GM23338 (cell line): ENCODE results near the gene AXL. TPM values are rescaled to one million over a fixed set of nuclear protein-coding genes. Genes with fewer than 3 reads are reported as not detected.

Experiments
- ATAC-seq: fragments of 200-7000 bp; cut with Tn5 transposase; 3 replicates; pipeline ENCODE4 v1.9.1; 2020
- DNase-seq: peaks from one replicate; pipeline ENCODE4 v3.0.0-alpha.2; 2015; ENCODE audit warnings: low spot score
- H2AFZ ChIP-seq: fragments of 200-600 bp; sonication (generic); 2 replicates; pipeline ENCODE4 v1.8.0; 2016; ENCODE audit warnings: antibody characterized with exemption, mild to moderate bottlenecking, moderate library complexity
- H3F3A ChIP-seq: fragments of 200-600 bp; sonication (generic); replicated peaks from 2 replicates; pipeline ENCODE4 v1.8.0; 2017; ENCODE audit warnings: antibody characterized with exemption, mixed run types, low read depth
- H3K27ac ChIP-seq: fragments of 200-600 bp; sonication (generic); 2 replicates; pipeline ENCODE4 v1.6.1; 2016; ENCODE audit warnings: low read depth
- H3K27me3 ChIP-seq: fragments of 200-600 bp; sonication (generic); 2 replicates; pipeline ENCODE4 v1.8.0; 2016; ENCODE audit warnings: mild to moderate bottlenecking, mixed run types, moderate library complexity; ENCODE audit not compliant: insufficient read depth
- H3K36me3 ChIP-seq: fragments of 200-600 bp; sonication (generic); 2 replicates; pipeline ENCODE4 v1.8.0; 2016; ENCODE audit warnings: mild to moderate bottlenecking; ENCODE audit not compliant: insufficient read depth
- H3K4me1 ChIP-seq: fragments of 200-600 bp; sonication (generic); 2 replicates; pipeline ENCODE4 v1.8.0; 2016; ENCODE audit warnings: mild to moderate bottlenecking, moderate library complexity; ENCODE audit not compliant: insufficient read depth
- H3K4me2 ChIP-seq: fragments of 200-600 bp; sonication (generic); 2 replicates; pipeline ENCODE4 v1.7.1; 2017; ENCODE audit warnings: mixed run types
- H3K4me3 ChIP-seq: fragments of 200-600 bp; sonication (generic); 2 replicates; pipeline ENCODE4 v1.6.1; 2016; ENCODE audit warnings: mixed run types
- H3K79me2 ChIP-seq: fragments of 200-600 bp; sonication (generic); replicated peaks from 2 replicates; pipeline ENCODE4 v1.8.0; 2017; ENCODE audit warnings: mild to moderate bottlenecking; ENCODE audit not compliant: insufficient read depth
- H3K9me2 ChIP-seq: fragments of 200-600 bp; sonication (generic); 2 replicates; pipeline ENCODE4 v1.8.0; 2017; ENCODE audit not compliant: insufficient read depth
- H4K20me1 ChIP-seq: fragments of 200-600 bp; sonication (generic); replicated peaks from 2 replicates; pipeline ENCODE4 v1.8.0; 2017; ENCODE audit warnings: mild to moderate bottlenecking; ENCODE audit not compliant: insufficient read depth
- H3K27ac Mint-ChIP-seq: 2 replicates; pipeline ENCODE4 v1.8.0; 2020; ENCODE audit warnings: inconsistent platforms, mild to moderate bottlenecking, moderate library complexity, mixed read lengths
- H3K27me3 Mint-ChIP-seq: 3 replicates; pipeline ENCODE4 v1.8.0; 2022; ENCODE audit warnings: low read depth, mild to moderate bottlenecking, moderate library complexity, mixed read lengths, inconsistent platforms; ENCODE audit not compliant: insufficient read depth, poor library complexity
- H3K36me3 Mint-ChIP-seq: 3 replicates; pipeline ENCODE4 v1.8.0; 2021; ENCODE audit warnings: low read depth, mild to moderate bottlenecking, inconsistent platforms, moderate library complexity, mixed read lengths
- H3K4me1 Mint-ChIP-seq: 3 replicates; pipeline ENCODE4 v1.8.0; 2020; ENCODE audit warnings: mild to moderate bottlenecking, inconsistent platforms, mixed read lengths
- H3K4me3 Mint-ChIP-seq: 3 replicates; pipeline ENCODE4 v1.8.0; 2021; ENCODE audit warnings: moderate library complexity, mild to moderate bottlenecking, inconsistent platforms, mixed read lengths
- H3K9me3 Mint-ChIP-seq: 3 replicates; pipeline ENCODE4 v1.8.0; 2020; ENCODE audit warnings: moderate library complexity, mild to moderate bottlenecking, inconsistent platforms, mixed read lengths
- CTCF ChIP-seq, 2 experiments: fragments of 200-600 bp in 1 of 2; sonication (generic) in 1 of 2; conservative IDR thresholded peaks; 2 replicates each; pipeline versions ENCODE4 v1.5.1 to v1.6.1; 2016 to 2017; ENCODE audit warnings: antibody characterized with exemption in 2 of 2, low read depth in 2 of 2, mild to moderate bottlenecking in 2 of 2, moderate library complexity in 1 of 2
- NANOG ChIP-seq: IDR thresholded peaks from 2 replicates; pipeline ENCODE4 v1.6.1; 2016; ENCODE audit warnings: antibody characterized with exemption, borderline replicate concordance
- POLR2AphosphoS5 ChIP-seq: IDR thresholded peaks from 2 replicates; pipeline ENCODE4 v1.6.1; 2016; ENCODE audit warnings: antibody characterized with exemption, low read depth
- polyA plus RNA-seq: library from polyadenylated mRNA; unstranded; fragments of >200 nt; fragmentation: Nextera tagmentation; extraction: Ambion mirVana; gene quantifications from 2 replicates; pipeline ENCODE4 v1.2.1, GENCODE V29; 2016
- total RNA-seq: library from RNA; depleted of rRNA; stranded (reverse); fragments of >200 nt; shearing (Covaris generic); gene quantifications from 2 replicates; pipeline ENCODE4 v1.2.3, GENCODE V29; 2014
- TF ChIP-seq, protein P1 (sequence below): fragments of 250-450 bp; sonication (Bioruptor Pico); IDR thresholded peaks from 2 replicates; pipeline ENCODE4 v1.5.0; 2020; ENCODE audit warnings: mild to moderate bottlenecking, moderate library complexity
- TF ChIP-seq, protein P2 (sequence below): IDR thresholded peaks from one replicate; pipeline ENCODE4 v1.6.1; 2018; ENCODE audit warnings: antibody characterized with exemption; ENCODE audit not compliant: unreplicated experiment

The AXL gene
- total and polyA plus RNA-seq, 2 experiments from 2014 or later, result 9.0 to 28.4 TPM

DNA sequence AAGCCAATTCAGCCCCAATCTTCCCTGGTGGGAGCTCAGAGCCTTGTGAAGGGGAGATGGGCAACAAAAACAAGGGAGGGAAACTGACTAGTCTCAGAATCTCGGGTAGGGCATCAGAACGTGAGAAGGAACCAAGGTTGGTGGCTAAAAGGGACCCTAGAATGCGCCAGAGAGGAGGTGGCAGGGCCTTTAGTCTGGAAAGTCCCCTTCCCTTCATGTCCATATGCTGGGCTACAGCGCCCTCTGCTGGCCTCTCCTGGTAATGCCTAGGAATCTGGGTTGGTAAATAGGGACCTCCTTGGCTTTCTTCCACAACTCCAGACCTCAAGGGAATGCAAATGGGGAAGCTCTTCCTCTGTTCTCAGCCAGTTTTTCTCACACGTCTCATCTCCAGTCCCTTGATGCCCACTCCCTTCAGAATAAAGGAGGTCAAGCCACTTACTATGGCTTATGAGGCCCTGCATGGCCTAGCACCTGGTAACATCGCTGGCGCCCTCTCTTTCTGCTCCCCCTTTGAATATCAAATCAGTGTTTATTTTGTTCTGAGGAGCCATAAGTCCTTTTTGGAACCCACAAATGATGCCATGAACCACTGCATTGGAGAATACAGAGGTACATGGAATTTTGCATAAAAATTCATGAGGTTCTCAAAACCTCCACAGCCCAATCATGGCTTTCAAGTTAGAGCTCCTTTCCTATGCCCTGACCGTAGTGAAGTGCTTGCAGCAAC lies 89.6 kb downstream of the AXL start:
- H3K27ac Mint-ChIP-seq, result peak overlapping the region; percentile 74
- no peak overlapping the region for H3K4me3 ChIP-seq
- ATAC-seq (peak; percentile 68), DNase-seq (peak; percentile 96)
- H3K36me3 ChIP-seq, result peaks cover 38% of the 10 kb centered on the region
- peaks cover 24% of the 10 kb centered on the region for H3K4me1 Mint-ChIP-seq
- TF ChIP-seq POLR2AphosphoS5, result peak; percentile 56
- TF ChIP-seq CTCF (conservative IDR thresholded peaks at IDR 0.05; ENCODE audit: low read depth in 2 of 2), result peak; percentile 98 to 99
- no peak for TF ChIP-seq NANOG
- no peak overlapping the region for H2AFZ ChIP-seq
- peak overlapping the region; percentile 90; the same call in 1 of the 2 replicates for H3K27ac ChIP-seq
- H4K20me1 ChIP-seq, result peaks cover 5% of the 10 kb centered on the region; the same call in 1 of the 2 replicates
- peaks cover 34% of the 10 kb centered on the region for H3K27me3 Mint-ChIP-seq
- peaks cover 50% of the 10 kb centered on the region for H3F3A ChIP-seq
- H3K9me3 Mint-ChIP-seq, result no peaks in the 10 kb centered on the region; the same call in 2 of the 3 replicates
- peak overlapping the region; percentile 93 for H3K4me3 Mint-ChIP-seq
- H3K79me2 ChIP-seq, result peaks cover 21% of the 10 kb centered on the region
- H3K4me1 ChIP-seq, result peaks cover 16% of the 10 kb centered on the region
- H3K36me3 Mint-ChIP-seq, result peaks cover 52% of the 10 kb centered on the region
- H3K27me3 ChIP-seq, result no peaks in the 10 kb centered on the region
- H3K4me2 ChIP-seq, result peak overlapping the region; percentile 86; the same call in 1 of the 2 replicates
- no peaks in the 10 kb centered on the region for H3K9me2 ChIP-seq

- Mint-ChIP-seq H3K4me1 (peaks cover 24% of the 10 kb centered on the region), H3K27me3 (peaks cover 32% of the 10 kb centered on the region), H3K36me3 (peaks cover 45% of the 10 kb centered on the region), H3K4me3 (peak overlapping the region; percentile 93), H3K27ac (peak overlapping the region; percentile 99), H3K9me3 (no peaks in the 10 kb centered on the region; the same call in 2 of the 3 replicates)
- Histone ChIP-seq H3K4me3 (peak overlapping the region; percentile 84), H4K20me1 (peaks cover 5% of the 10 kb centered on the region; the same call in 1 of the 2 replicates), H3K27ac (no peak overlapping the region; the same call in 1 of the 2 replicates), H3K9me2 (no peaks in the 10 kb centered on the region), H3K4me1 (peaks cover 16% of the 10 kb centered on the region), H3K4me2 (peak overlapping the region; percentile 86), H3F3A (peaks cover 44% of the 10 kb centered on the region), H3K36me3 (peaks cover 31% of the 10 kb centered on the region), H3K27me3 (no peaks in the 10 kb centered on the region), H3K79me2 (peaks cover 21% of the 10 kb centered on the region), H2AFZ (peak overlapping the region; percentile 53)
- DNase-seq, result no peak
- ATAC-seq, result peak; percentile 2
- TF ChIP-seq, protein P1, sequence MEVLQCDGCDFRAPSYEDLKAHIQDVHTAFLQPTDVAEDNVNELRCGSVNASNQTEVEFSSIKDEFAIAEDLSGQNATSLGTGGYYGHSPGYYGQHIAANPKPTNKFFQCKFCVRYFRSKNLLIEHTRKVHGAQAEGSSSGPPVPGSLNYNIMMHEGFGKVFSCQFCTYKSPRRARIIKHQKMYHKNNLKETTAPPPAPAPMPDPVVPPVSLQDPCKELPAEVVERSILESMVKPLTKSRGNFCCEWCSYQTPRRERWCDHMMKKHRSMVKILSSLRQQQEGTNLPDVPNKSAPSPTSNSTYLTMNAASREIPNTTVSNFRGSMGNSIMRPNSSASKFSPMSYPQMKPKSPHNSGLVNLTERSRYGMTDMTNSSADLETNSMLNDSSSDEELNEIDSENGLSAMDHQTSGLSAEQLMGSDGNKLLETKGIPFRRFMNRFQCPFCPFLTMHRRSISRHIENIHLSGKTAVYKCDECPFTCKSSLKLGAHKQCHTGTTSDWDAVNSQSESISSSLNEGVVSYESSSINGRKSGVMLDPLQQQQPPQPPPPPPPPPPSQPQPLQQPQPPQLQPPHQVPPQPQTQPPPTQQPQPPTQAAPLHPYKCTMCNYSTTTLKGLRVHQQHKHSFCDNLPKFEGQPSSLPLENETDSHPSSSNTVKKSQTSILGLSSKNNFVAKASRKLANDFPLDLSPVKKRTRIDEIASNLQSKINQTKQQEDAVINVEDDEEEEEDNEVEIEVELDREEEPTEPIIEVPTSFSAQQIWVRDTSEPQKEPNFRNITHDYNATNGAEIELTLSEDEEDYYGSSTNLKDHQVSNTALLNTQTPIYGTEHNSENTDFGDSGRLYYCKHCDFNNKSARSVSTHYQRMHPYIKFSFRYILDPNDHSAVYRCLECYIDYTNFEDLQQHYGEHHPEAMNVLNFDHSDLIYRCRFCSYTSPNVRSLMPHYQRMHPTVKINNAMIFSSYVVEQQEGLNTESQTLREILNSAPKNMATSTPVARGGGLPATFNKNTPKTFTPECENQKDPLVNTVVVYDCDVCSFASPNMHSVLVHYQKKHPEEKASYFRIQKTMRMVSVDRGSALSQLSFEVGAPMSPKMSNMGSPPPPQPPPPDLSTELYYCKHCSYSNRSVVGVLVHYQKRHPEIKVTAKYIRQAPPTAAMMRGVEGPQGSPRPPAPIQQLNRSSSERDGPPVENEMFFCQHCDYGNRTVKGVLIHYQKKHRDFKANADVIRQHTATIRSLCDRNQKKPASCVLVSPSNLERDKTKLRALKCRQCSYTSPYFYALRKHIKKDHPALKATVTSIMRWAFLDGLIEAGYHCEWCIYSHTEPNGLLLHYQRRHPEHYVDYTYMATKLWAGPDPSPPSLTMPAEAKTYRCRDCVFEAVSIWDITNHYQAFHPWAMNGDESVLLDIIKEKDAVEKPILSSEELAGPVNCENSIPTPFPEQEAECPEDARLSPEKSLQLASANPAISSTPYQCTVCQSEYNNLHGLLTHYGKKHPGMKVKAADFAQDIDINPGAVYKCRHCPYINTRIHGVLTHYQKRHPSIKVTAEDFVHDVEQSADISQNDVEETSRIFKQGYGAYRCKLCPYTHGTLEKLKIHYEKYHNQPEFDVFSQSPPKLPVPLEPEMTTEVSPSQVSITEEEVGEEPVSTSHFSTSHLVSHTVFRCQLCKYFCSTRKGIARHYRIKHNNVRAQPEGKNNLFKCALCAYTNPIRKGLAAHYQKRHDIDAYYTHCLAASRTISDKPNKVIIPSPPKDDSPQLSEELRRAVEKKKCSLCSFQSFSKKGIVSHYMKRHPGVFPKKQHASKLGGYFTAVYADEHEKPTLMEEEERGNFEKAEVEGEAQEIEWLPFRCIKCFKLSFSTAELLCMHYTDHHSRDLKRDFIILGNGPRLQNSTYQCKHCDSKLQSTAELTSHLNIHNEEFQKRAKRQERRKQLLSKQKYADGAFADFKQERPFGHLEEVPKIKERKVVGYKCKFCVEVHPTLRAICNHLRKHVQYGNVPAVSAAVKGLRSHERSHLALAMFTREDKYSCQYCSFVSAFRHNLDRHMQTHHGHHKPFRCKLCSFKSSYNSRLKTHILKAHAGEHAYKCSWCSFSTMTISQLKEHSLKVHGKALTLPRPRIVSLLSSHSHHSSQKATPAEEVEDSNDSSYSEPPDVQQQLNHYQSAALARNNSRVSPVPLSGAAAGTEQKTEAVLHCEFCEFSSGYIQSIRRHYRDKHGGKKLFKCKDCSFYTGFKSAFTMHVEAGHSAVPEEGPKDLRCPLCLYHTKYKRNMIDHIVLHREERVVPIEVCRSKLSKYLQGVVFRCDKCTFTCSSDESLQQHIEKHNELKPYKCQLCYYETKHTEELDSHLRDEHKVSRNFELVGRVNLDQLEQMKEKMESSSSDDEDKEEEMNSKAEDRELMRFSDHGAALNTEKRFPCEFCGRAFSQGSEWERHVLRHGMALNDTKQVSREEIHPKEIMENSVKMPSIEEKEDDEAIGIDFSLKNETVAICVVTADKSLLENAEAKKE (CRISPR knock-in tag), result no peak
- no peak for TF ChIP-seq POLR2AphosphoS5
- TF ChIP-seq, protein P2, sequence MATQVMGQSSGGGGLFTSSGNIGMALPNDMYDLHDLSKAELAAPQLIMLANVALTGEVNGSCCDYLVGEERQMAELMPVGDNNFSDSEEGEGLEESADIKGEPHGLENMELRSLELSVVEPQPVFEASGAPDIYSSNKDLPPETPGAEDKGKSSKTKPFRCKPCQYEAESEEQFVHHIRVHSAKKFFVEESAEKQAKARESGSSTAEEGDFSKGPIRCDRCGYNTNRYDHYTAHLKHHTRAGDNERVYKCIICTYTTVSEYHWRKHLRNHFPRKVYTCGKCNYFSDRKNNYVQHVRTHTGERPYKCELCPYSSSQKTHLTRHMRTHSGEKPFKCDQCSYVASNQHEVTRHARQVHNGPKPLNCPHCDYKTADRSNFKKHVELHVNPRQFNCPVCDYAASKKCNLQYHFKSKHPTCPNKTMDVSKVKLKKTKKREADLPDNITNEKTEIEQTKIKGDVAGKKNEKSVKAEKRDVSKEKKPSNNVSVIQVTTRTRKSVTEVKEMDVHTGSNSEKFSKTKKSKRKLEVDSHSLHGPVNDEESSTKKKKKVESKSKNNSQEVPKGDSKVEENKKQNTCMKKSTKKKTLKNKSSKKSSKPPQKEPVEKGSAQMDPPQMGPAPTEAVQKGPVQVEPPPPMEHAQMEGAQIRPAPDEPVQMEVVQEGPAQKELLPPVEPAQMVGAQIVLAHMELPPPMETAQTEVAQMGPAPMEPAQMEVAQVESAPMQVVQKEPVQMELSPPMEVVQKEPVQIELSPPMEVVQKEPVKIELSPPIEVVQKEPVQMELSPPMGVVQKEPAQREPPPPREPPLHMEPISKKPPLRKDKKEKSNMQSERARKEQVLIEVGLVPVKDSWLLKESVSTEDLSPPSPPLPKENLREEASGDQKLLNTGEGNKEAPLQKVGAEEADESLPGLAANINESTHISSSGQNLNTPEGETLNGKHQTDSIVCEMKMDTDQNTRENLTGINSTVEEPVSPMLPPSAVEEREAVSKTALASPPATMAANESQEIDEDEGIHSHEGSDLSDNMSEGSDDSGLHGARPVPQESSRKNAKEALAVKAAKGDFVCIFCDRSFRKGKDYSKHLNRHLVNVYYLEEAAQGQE, result no peak
Measured at GRCh38 chr19:41309180-41310032, 90.4 kb downstream of the AXL start.
